Skeletal muscle tissue (tissue), 4 donors: Measurements from ENCODE around the gene GPR3. TPM values are rescaled to one million over a fixed set of nuclear protein-coding genes. Genes with fewer than 3 reads are reported as not detected.

ENCODE experiments used
- H3K27ac ChIP-seq: one replicate; pipeline ENCODE4 v1.7.0; 2013; ENCODE audit warnings: mild to moderate bottlenecking, low read depth, low read length, inconsistent platforms
- H3K27me3 ChIP-seq, 3 donors: one replicate each; pipeline ENCODE4 v1.7.0; 2013; ENCODE audit warnings: low read length in 3 of 3; ENCODE audit not compliant: control insufficient read depth in 3 of 3, insufficient read depth in 3 of 3
- H3K36me3 ChIP-seq, 3 donors: one replicate each; pipeline ENCODE4 v1.7.0; 2013; ENCODE audit warnings: low read length in 3 of 3; ENCODE audit not compliant: control insufficient read depth in 3 of 3, insufficient read depth in 3 of 3
- H3K4me1 ChIP-seq, 3 donors: one replicate each; pipeline ENCODE4 v1.7.0; 2013; ENCODE audit warnings: low read length in 3 of 3, mild to moderate bottlenecking in 3 of 3; ENCODE audit not compliant: control insufficient read depth in 3 of 3, insufficient read depth in 3 of 3
- H3K4me3 ChIP-seq, 3 donors: one replicate each; pipeline ENCODE4 v1.7.0; 2013; ENCODE audit warnings: low read length in 3 of 3
- H3K9ac ChIP-seq, 3 donors: one replicate each; pipeline ENCODE4 v1.7.0; 2013; ENCODE audit warnings: low read length in 3 of 3, mild to moderate bottlenecking in 3 of 3, moderate library complexity in 2 of 3, low read depth in 1 of 3
- H3K9me3 ChIP-seq, 3 donors: one replicate each; pipeline ENCODE4 v1.7.0; 2013; ENCODE audit warnings: low read length in 3 of 3; ENCODE audit not compliant: control insufficient read depth in 3 of 3
- total RNA-seq: library from RNA; depleted of rRNA; stranded (reverse); fragments of >200 nt; gene quantifications from one replicate; pipeline ENCODE4 v1.2.3, GENCODE V29; 2014
- donor health status: Osteomylitis.

Gene GPR3
- total RNA-seq: under 0.01 TPM

DNA sequence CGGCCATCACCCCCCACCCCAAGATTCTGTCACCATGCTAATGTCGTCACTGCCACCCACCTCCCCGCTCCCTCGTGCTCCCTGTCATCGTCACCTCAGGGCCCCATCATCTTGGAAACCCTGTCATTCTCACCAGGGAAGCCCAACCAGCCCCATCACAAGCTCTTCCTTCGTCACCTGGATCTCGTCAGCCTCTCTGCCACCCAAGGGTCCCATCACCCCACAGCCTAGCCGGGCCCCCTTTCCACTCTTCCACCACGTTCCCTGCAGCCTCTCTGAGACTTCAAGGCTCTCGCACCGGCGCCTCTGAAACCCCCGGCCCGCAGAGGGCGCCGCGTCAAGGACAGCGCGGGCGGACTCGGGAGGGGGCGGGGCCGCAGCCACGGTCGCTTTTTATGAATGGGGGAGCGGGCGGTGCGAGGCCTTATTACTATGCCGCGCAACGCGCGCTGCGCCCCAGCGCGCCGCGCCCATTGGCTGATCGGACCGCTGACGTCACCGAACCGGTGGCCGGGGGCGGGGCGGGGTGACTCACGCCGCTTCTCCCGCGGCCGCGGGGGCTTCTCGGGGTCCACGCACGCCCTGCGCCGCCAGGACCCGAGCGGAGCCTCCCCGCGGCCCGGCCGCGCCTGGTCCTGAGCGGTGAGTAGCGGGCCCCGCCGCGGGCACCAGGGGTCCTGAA, at the start of gene GPR3:
Gene GPR3 (plus strand): TSS at position 527 of the 682 bp plus-strand sequence. CDS start 1,177 bp downstream, outside the sequence.
- Histone ChIP-seq H3K4me3 (peak within 1 kb of the TSS; percentile 14 to 73 (median 60)), H3K9me3 (no peaks in the 10 kb centered on the region), H3K27me3 (no peaks in the 10 kb centered on the region), H3K9ac (peak within 1 kb of the TSS; percentile 43 to 81 (median 65)), H3K36me3 (no peaks in the 10 kb centered on the region), H3K4me1 (peaks cover 17 to 27% (median 17%) of the 10 kb centered on the region in 3 donors), H3K27ac (no peak within 1 kb of the TSS)

- H3K4me3 ChIP-seq: peak overlapping the region in 1 of 3 donors; percentile 32
Measured at GRCh38 chr1:27342778-27343638, 49.4 kb upstream of the GPR3 start.

DNA sequence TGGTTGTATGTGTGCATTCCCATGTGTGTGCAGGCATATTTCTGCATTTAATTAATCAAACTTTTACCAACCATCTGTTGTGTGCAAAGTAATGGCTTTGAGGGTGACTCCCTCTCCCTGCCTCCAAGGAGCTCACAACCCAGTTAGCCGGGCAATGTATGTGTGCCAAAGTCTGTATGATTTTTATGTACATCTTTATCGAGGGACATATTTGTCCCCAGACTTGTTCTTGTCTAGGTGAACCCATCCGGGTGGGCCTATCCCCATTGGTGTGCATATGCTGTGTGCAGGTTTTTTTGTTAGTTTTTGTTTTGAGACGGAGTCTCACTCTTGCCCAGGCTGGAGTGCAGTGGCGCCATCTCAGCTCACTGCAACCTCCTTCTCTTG, 48.8 kb upstream of the GPR3 start:
- Histone ChIP-seq H3K27ac (no peak overlapping the region), H3K9me3 (no peaks in the 10 kb centered on the region), H3K4me3 (no peak overlapping the region)

More at GRCh38 chr1:27342778-27343638, 49.4 kb upstream of the GPR3 start:
- Histone ChIP-seq H3K36me3 (peaks cover 0 to 3% (median 0%) of the 10 kb centered on the region in 3 donors), H3K27me3 (peaks cover 13 to 19% (median 15%) of the 10 kb centered on the region in 3 donors), H3K9ac (no peak overlapping the region), H3K27ac (no peak overlapping the region), H3K9me3 (no peaks in the 10 kb centered on the region), H3K4me1 (no peaks in the 10 kb centered on the region)

DNA sequence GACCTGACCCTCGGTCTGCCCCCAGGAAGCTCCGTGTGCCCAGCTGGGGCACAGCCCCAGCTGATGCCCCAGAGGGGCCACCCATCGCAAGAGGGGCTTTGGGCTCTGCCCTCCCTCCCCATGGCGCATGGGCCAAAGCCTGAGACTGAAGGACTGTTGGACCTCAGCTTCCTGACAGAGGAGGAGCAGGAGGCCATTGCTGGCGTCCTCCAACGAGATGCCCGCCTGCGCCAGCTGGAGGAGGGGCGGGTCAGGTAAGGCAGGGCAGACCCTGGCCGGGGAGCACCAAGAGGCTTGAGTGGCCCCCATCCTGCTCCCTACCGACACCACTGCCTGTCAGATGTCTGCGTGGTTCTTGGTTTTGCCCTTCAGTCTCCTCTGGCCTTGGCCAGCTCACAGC, 47.1 kb upstream of the GPR3 start:
- Histone ChIP-seq H3K9me3 (no peaks in the 10 kb centered on the region), H3K9ac (no peak overlapping the region), H3K27ac (no peak overlapping the region), H3K27me3 (peaks cover 29 to 35% (median 30%) of the 10 kb centered on the region in 3 donors), H3K4me1 (peaks cover 6 to 14% (median 8%) of the 10 kb centered on the region in 3 donors), H3K36me3 (no peaks in the 10 kb centered on the region), H3K4me3 (no peak overlapping the region)

More for the DNA sequence above, 48.8 kb upstream of the GPR3 start:
- Histone ChIP-seq H3K27me3 (peaks cover 15 to 19% (median 15%) of the 10 kb centered on the region in 3 donors), H3K4me1 (no peaks in the 10 kb centered on the region), H3K36me3 (peaks cover 0 to 3% (median 0%) of the 10 kb centered on the region in 3 donors), H3K9ac (no peak overlapping the region)

DNA sequence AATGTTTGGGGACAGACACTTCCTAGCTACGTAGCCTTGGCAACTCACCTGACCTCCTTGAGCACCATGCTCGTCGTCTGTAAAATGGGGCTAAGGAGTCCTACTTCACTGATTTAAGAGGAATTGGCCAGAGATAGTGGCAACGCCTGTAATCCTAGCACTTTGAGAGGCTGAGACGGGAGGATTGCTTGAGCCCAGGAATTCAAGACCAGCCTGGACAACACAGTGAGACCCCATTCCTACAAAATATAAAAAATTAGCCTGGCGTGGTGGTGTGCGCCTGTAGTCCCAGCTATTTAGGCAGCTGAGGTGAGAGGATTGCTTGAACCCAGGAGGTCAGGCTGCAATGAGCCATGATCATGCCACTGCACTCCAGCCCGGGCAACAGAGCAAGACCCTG, 46.1 kb upstream of the GPR3 start:
- Histone ChIP-seq H3K27me3 (peaks cover 34 to 45% (median 35%) of the 10 kb centered on the region in 3 donors), H3K4me3 (no peak overlapping the region), H3K36me3 (no peaks in the 10 kb centered on the region), H3K27ac (no peak overlapping the region), H3K4me1 (peaks cover 12 to 23% (median 14%) of the 10 kb centered on the region in 3 donors), H3K9ac (no peak overlapping the region), H3K9me3 (no peaks in the 10 kb centered on the region)

- Histone ChIP-seq H3K9ac (no peak overlapping the region), H3K27me3 (peaks cover 34 to 44% (median 35%) of the 10 kb centered on the region in 3 donors)
Measured at GRCh38 chr1:27346991-27347624, 45.3 kb upstream of the GPR3 start.

GRCh38 chr1:27348861-27349783, 43.3 kb upstream of the GPR3 start:
- Histone ChIP-seq H3K4me3 (peak overlapping the region in 1 of 3 donors; percentile 52), H3K27me3 (peaks cover 34 to 41% (median 35%) of the 10 kb centered on the region in 3 donors), H3K4me1 (peaks cover 12 to 23% (median 16%) of the 10 kb centered on the region in 3 donors), H3K27ac (no peak overlapping the region), H3K9ac (peak overlapping the region in 1 of 3 donors; percentile 50), H3K9me3 (no peaks in the 10 kb centered on the region), H3K36me3 (peaks cover 0 to 6% (median 2%) of the 10 kb centered on the region in 3 donors)

More at GRCh38 chr1:27346991-27347624, 45.3 kb upstream of the GPR3 start:
- Histone ChIP-seq H3K4me1 (peaks cover 12 to 23% (median 16%) of the 10 kb centered on the region in 3 donors), H3K9me3 (no peaks in the 10 kb centered on the region), H3K36me3 (no peaks in the 10 kb centered on the region), H3K4me3 (no peak overlapping the region), H3K27ac (no peak overlapping the region)

- H3K27me3 ChIP-seq: peaks cover 32 to 41% (median 34%) of the 10 kb centered on the region in 3 donors
Measured at GRCh38 chr1:27349784-27350662, 42.4 kb upstream of the GPR3 start.

More at GRCh38 chr1:27349784-27350662, 42.4 kb upstream of the GPR3 start:
- Histone ChIP-seq H3K27ac (no peak overlapping the region), H3K9me3 (no peaks in the 10 kb centered on the region), H3K4me1 (peaks cover 12 to 23% (median 16%) of the 10 kb centered on the region in 3 donors), H3K36me3 (peaks cover 0 to 6% (median 2%) of the 10 kb centered on the region in 3 donors), H3K9ac (peak overlapping the region in 2 of 3 donors; percentile 14 to 50), H3K4me3 (peak overlapping the region; percentile 30 to 52 (median 46))
